DND-41 (cell line): ENCODE results near the gene RGS17.

Experiments
- EZH2 ChIP-seq: IDR thresholded peaks from 3 replicates; pipeline ENCODE4 v1.6.1; 2012; ENCODE audit warnings: borderline replicate concordance, low read depth, mild to moderate bottlenecking, moderate library complexity, low read length, inconsistent platforms; ENCODE audit not compliant: severe bottlenecking
- TF ChIP-seq, protein P1 (sequence below): IDR thresholded peaks from 2 replicates; pipeline ENCODE4 v1.5.1; 2012; ENCODE audit warnings: borderline replicate concordance, low read length, moderate library complexity, mild to moderate bottlenecking; ENCODE audit not compliant: poor library complexity, severe bottlenecking; ENCODE audit errors: extremely low read depth

DNA sequence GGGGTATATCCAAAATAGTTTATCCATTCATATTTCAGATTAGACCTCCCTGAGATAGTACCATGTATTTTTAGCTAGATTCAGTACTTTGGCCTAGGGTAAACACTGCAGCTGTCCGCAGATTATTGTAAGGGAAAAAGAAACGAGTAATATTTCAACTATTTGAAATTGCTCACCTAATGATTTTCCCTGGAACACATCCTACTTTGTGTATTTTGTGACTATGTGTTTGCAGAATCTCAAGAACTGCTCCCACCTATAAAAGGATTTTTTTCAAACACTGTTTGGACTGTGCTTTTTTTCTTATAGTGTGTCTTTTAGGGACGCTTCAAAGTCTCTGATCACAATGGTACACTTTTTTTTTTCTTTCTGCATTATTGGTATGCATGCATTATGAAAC is 42.3 kb downstream of the RGS17 start:
- TF ChIP-seq, protein P1, sequence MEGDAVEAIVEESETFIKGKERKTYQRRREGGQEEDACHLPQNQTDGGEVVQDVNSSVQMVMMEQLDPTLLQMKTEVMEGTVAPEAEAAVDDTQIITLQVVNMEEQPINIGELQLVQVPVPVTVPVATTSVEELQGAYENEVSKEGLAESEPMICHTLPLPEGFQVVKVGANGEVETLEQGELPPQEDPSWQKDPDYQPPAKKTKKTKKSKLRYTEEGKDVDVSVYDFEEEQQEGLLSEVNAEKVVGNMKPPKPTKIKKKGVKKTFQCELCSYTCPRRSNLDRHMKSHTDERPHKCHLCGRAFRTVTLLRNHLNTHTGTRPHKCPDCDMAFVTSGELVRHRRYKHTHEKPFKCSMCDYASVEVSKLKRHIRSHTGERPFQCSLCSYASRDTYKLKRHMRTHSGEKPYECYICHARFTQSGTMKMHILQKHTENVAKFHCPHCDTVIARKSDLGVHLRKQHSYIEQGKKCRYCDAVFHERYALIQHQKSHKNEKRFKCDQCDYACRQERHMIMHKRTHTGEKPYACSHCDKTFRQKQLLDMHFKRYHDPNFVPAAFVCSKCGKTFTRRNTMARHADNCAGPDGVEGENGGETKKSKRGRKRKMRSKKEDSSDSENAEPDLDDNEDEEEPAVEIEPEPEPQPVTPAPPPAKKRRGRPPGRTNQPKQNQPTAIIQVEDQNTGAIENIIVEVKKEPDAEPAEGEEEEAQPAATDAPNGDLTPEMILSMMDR: no peak
- TF ChIP-seq EZH2: no peak
